Fibroblast of lung (primary cell): Measurements from ENCODE around the gene PDGFB. TPM values are rescaled to one million over a fixed set of nuclear protein-coding genes. Genes with fewer than 3 reads are reported as not detected.

Source experiments
- polyA plus RNA-seq, 2 donors: library from polyadenylated mRNA; depleted of rRNA in 1 of 2; stranded (reverse) in 1 of 2; unstranded in 1 of 2; fragments of >200 nt; gene quantifications; 2 replicates each; pipeline ENCODE4 v1.2.1, GENCODE V29; 2011 to 2012; ENCODE audit warnings: missing spikeins in 1 of 2
- total RNA-seq: library from RNA; depleted of rRNA; stranded (reverse); fragments of >200 nt; gene quantifications from 2 replicates; pipeline ENCODE4 v1.2.1, GENCODE V29; 2014

PDGFB gene
- total and polyA plus RNA-seq, 2 donors (not counting 1 experiment from before 2014, with no cell fraction given), result under 0.01 to 0.50 TPM

Other genes starting within 250 kb of the PDGFB start
- 9.5 and 19.2 TPM in 2 replicates for gene APOBEC3C, start 230.7 kb downstream of the PDGFB start, total RNA-seq
- gene APOBEC3C, start 230.7 kb downstream of the PDGFB start, polyA plus RNA-seq, result 44.5 and 54.2 TPM in 2 replicates
- gene APOBEC3D, start 223.9 kb downstream of the PDGFB start, total RNA-seq, result 4.9 and 5.9 TPM in 2 replicates
- gene APOBEC3D, start 223.9 kb downstream of the PDGFB start, polyA plus RNA-seq, result 3.0 and 4.7 TPM in 2 replicates
- gene APOBEC3F, start 204.1 kb downstream of the PDGFB start, total RNA-seq, result 6.2 and 7.8 TPM in 2 replicates
- gene APOBEC3F, start 204.1 kb downstream of the PDGFB start, polyA plus RNA-seq, result 6.3 and 7.0 TPM in 2 replicates
- 21.8 and 22.1 TPM in 2 replicates for gene APOBEC3G, start 167.7 kb downstream of the PDGFB start, total RNA-seq
- gene APOBEC3G, start 167.7 kb downstream of the PDGFB start, polyA plus RNA-seq, result 11.0 and 14.3 TPM in 2 replicates
- gene APOBEC3H, start 147.7 kb downstream of the PDGFB start, total RNA-seq, result 0.26 and 1.3 TPM in 2 replicates
- 0.20 TPM in 1 of 2 replicates, not detected in the other for gene APOBEC3H, start 147.7 kb downstream of the PDGFB start, polyA plus RNA-seq
- gene CBX7, start 92.3 kb downstream of the PDGFB start, total RNA-seq, result 8.7 and 14.7 TPM in 2 replicates
- gene CBX7, start 92.3 kb downstream of the PDGFB start, polyA plus RNA-seq, result 2.8 TPM in 2 replicates
- gene RPL3, start 74.6 kb upstream of the PDGFB start, total RNA-seq, result 2,627 and 3,935 TPM in 2 replicates
- gene RPL3, start 74.6 kb upstream of the PDGFB start, polyA plus RNA-seq, result 2,773 and 2,862 TPM in 2 replicates
- gene SYNGR1, start 105.0 kb upstream of the PDGFB start, total RNA-seq, result 7.7 and 13.0 TPM in 2 replicates
- gene SYNGR1, start 105.0 kb upstream of the PDGFB start, polyA plus RNA-seq, result 12.9 and 13.5 TPM in 2 replicates
- 13.1 and 15.7 TPM in 2 replicates for gene TAB1, start 154.8 kb upstream of the PDGFB start, total RNA-seq
- 13.1 and 14.2 TPM in 2 replicates for gene TAB1, start 154.8 kb upstream of the PDGFB start, polyA plus RNA-seq
- gene MGAT3, start 212.0 kb upstream of the PDGFB start, total RNA-seq, result not detected in 2 replicates
- 0.09 TPM in 1 of 2 replicates, not detected in the other for gene MGAT3, start 212.0 kb upstream of the PDGFB start, polyA plus RNA-seq